ENCODE measurements around the gene NUP62CL.
A peak's percentile ranks its signal among the peaks of the same experiment; 100 is the strongest.

NUP62CL gene

DNA sequence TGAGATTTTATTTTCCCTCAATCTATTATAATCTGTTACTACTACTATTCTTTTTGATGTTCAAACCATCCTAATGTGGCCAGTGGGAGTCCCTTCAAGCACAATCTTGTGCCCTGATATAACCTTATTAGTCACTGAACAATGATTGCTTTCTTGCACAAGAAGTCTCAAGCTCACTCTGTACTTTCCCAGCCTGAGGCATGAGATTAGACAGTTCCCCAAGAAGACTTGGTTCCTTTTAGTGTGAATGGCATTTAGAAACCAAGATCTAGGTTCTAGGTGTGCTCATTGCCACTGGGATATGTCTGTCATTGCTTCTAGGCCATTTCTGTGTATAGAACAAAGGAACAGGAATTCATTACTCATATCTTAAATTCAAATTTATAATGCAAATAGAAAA is 59.6 kb downstream of the NUP62CL start:
- DNase-seq (ENCODE audit: low read depth) = no peak

DNA sequence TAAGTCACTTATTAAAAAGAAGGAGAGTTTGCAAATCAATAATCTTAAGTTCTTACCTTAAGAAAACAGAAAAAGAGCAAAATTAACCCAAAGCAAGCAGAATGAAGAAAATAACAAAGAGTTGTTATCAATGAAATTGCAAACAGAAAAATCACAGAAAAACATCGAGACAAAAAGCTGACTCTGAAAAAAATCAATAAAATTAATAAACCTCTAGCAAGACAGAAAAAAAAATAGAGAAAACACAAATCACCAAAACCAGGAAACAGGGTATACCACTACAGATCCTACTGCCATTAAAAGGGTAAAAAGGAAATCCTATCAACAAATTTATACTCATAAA is 70.3 kb downstream of the NUP62CL start:
- DNase-seq (ENCODE audit: low read depth) = no peak

DNA sequence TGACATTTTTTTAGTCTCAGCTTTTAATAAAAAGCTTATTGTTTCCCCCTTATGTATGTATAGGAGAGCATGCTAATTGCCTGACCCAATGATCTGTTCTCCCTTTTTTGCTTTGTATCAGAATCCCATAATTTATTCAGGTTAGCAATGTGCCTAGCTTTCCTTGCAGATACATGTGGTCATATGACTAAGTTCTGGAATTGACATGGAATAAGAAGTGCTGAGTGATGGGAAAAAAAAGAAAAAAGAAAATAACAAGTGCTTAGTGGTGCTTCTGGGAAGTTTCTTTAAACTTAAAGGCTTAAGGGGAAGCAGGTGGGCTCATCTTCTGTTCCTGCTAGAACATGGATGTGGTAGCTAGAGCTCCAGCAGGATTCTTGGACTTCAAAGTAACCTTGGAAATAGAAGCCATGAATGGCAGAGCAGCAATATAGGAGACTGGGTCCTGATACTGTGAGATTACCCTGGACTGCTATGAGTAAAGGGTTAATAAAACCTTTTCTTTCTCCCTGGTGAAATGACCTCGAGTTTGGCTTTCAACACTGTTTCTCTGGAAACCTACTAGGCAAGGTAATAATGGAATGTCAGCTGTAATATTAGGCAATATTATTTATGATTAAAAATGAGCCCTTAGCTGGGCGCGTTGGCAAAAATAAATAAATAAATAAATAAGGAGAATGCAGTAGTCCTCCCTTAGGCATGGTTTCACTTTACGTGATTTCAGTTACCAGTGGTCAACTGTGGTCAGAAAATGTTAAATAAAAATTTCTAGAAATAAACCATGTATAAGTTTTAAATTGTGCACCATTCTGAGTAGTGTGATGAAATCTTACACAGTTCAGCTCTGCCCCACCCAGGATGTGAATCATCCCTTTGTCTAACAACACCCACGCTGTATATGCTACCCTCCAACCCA is 70.9 kb downstream of the NUP62CL start:
- no peak for DNase-seq (ENCODE audit: low read depth)

DNA sequence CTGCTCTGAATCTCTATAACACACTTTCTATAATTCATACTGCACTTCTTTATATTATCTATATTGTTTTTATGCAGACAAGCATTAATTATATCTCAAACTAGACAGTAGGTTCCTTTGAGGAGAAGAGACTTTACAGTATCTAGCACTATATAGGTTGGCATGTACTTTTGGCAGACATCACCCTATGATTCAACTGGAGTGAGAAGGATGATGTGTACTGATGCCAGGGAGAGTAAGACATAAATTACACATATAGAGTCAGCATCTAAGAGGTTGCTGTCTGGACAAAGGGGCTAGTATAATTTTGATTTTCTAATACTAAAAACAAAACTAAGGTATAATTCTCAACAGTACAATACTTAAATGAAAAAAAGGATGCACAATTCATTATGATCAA is 82.5 kb downstream of the NUP62CL start:
- DNase-seq (ENCODE audit: low read depth) = no peak

DNA sequence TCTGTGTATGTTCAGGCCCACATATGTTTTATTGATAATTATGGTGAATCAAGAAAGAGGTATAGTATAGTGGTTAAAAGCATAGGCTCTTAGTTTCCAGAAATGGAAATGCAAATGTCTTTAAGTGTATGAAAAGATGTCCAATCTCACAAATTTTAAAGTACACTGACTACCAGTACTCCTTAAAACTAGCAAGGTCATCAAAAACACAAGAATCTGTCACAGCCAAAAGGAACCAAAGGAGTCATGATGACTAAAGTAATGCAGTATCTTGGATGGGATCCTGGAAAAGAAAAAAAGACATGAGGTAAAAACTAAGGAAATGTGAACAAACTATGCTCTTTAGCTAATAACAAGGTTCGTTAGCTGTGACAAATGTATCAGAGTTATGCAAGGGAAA is 87.0 kb downstream of the NUP62CL start:
- no peak for DNase-seq (ENCODE audit: low read depth)

DNA sequence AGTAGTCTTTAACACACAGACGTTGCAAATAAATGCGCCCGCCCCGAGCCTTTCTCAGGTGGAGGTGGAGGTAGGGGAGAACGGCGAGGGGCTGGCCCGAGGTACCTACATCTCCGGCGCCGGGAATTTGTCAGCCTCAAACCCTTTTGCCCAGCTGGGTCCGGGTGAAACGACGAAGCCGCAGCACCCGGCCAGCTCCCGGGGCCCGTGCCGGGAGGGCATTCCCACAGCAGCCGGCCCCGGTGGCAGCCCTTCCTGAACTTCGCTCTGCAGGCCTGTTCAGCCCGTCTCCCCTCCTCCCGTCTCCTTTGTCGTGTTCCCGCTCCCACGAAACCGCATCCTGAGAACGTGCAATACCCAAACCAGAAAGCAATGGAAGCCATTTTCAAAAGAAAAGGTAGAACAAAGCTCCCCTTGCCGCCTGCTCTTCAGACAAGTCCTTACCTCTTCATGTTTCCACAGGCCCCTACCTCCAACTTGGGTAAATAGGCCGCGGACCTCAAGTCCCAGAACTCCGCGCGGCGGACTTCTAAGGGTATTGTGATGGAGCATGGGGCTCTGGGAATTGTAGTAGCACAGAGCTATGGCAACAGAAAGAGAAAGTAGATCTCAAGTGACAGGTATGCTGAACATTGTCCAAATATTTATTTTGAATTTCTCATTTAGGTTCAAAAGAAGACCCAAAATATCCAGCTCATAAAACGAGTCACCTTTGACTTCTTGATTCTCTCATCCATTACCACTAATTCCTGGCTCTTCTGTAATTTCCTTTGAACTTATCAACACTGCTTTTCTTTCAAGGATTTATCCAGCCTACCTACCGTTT is 87.7 kb downstream of the NUP62CL start, which contains the start of gene RBM41:
RBM41 (minus strand) TSS at position 501 of the 826 bp plus-strand sequence; CDS start at position 452, 49 bp downstream.
- DNase-seq (ENCODE audit: low read depth) = peak; percentile 62

DNA sequence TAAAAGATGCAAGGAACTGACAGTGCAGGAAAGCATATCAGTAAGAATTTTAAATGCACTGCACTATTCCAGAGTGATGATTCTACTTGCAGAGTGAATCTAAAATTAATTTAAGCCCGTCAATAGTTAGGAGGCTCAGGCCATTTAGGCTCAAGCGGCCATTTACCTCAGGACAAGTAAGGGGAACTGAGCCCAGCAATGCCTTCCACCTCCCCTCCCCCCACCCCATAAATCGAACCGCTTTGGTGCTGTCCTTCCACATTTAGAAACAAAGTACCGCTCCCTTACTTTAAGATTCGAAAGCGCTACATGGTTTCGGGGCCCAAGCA is 88.3 kb downstream of the NUP62CL start:
- DNase-seq (ENCODE audit: low read depth) = no peak

DNA sequence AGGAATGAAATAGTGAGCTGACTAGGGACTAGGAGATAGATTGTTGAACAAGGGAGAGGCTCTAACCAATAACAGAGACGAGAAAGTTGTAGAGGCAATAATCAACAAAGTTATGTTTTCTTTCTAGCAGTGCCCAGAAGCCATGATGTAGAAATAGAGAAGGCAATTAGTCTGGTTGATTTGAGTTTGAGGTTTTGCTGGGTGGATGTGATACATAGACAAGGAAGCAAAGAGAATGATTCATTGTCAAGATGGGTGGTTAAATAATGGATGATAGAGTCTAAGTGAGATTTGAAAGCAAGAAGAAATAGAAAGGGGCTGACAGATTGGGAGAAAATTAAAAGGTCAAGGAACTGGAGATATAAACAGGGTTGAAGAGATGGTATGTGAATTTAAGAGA is 98.8 kb downstream of the NUP62CL start:
- DNase-seq (ENCODE audit: low read depth) = no peak

DNA sequence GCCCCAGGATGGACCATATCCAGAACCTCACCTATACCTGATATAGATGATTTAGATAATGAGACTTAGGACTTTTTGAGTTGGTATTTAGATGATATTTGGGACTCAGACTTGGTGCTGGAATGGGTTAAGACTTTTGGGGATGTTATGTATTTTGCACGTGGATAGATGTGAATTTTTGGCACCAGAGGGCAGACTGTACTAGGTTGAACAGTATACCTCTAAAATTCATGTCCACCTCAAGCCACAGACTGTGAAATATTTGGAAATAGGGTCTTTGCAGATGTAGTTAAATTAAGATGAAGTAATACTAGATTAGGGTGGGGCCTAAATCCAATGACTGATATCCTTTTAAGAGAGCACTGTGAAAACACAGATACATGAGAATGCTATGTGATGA is 103.3 kb downstream of the NUP62CL start:
- DNase-seq (ENCODE audit: low read depth) = no peak

DNA sequence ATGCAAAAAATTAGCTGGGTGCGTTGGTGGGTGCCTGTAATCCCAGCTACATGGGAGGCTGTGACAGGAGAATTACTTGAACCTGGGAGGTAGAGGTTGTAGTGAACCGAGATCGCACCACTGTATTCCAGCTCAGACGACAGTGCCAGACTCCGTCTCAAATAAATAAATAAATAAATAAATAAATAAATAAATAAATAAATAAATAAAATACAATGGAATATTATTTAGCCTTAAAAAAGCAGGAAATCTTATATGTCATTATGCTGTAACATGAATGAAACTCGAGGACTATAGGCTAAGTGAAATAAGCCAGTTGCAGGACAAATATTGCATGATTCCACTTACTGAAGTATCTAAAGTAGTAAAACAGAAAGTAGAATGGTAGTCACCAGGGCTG is 130.1 kb downstream of the NUP62CL start:
- no peak for DNase-seq (ENCODE audit: low read depth)

Data from stimulated activated CD4-positive, alpha-beta T cell treated with anti-CD3 and anti-CD28 coated beads, Interleukin-2, amount 100 ng/mL, for 4 hours (primary cell).